Measurements from ENCODE around the gene COL18A1.
"Not testable (repeated sequence)": the region's sequence is repeated elsewhere in the genome, so short reads cannot be mapped to it uniquely, and the experiment has no call there.

COL18A1 gene

GRCh38 chr21:45404730-45405270 is at the start of gene COL18A1:
COL18A1 (plus strand) TSS chr21:45405165; CDS start chr21:45405231, 66 bp downstream.
- DNase-seq = no peak

- DNase-seq = no peak
Measured at GRCh38 chr21:45355573-45355972, 49.4 kb upstream of the COL18A1 start.

GRCh38 chr21:45356251-45356650 is 48.7 kb upstream of the COL18A1 start:
- no peak for DNase-seq

- no peak for DNase-seq
Measured at GRCh38 chr21:45356653-45357435, 48.1 kb upstream of the COL18A1 start.

- DNase-seq = no peak
Measured at GRCh38 chr21:45357436-45358260, 47.3 kb upstream of the COL18A1 start.

GRCh38 chr21:45358261-45358670 is 46.7 kb upstream of the COL18A1 start:
- DNase-seq = no peak

GRCh38 chr21:45358711-45359310 is 46.2 kb upstream of the COL18A1 start:
- DNase-seq = no peak

- DNase-seq = no peak
Measured at GRCh38 chr21:45359451-45360217, 45.3 kb upstream of the COL18A1 start.

- no peak for DNase-seq
Measured at GRCh38 chr21:45361033-45361997, 43.6 kb upstream of the COL18A1 start.

GRCh38 chr21:45362077-45362747 is 42.8 kb upstream of the COL18A1 start:
- no peak for DNase-seq

- DNase-seq = no peak
Measured at GRCh38 chr21:45362748-45363145, 42.2 kb upstream of the COL18A1 start.

GRCh38 chr21:45363272-45363671 is 41.7 kb upstream of the COL18A1 start:
- DNase-seq = not testable (repeated sequence)

GRCh38 chr21:45363921-45364467 is 41.0 kb upstream of the COL18A1 start:
- no peak for DNase-seq

GRCh38 chr21:45364468-45365185 is 40.3 kb upstream of the COL18A1 start:
- DNase-seq = no peak

GRCh38 chr21:45365186-45365607 is 39.8 kb upstream of the COL18A1 start:
- no peak for DNase-seq

- DNase-seq = no peak
Measured at GRCh38 chr21:45365608-45366241, 39.2 kb upstream of the COL18A1 start.

GRCh38 chr21:45366476-45366875 is 38.5 kb upstream of the COL18A1 start:
- no peak for DNase-seq

- no peak for DNase-seq
Measured at GRCh38 chr21:45366931-45367401, 38.0 kb upstream of the COL18A1 start.
